A673 (cell line): ENCODE measurements around the gene SND1.

ENCODE experiments used
- CTCF ChIP-seq: fragments of 300-800, 200-600 bp; sonication (generic); conservative IDR thresholded peaks from 2 replicates; pipeline ENCODE4 v1.5.1; 2017; ENCODE audit warnings: low read depth, mild to moderate bottlenecking, antibody characterized with exemption, low read length, moderate library complexity, mixed read lengths
- EZH2 ChIP-seq: fragments of 200-600 bp; sonication (generic); IDR thresholded peaks from 2 replicates; pipeline ENCODE4 v1.6.1; 2017; ENCODE audit warnings: borderline replicate concordance, low read depth, mild to moderate bottlenecking, mixed read lengths, antibody characterized with exemption, low read length; ENCODE audit not compliant: poor library complexity, severe bottlenecking

GRCh38 chr7:127840226-127840951 lies 188.4 kb downstream of the SND1 start:
- TF ChIP-seq CTCF (no peak), EZH2 (no peak)
